GM19238 (cell line): ENCODE results near the gene CORO7.

Experiments
- DNase-seq: peaks from one replicate; pipeline ENCODE4 v3.0.0; 2011; ENCODE audit warnings: low spot score; ENCODE audit not compliant: insufficient read length

The CORO7 gene

GRCh38 chr16:4323071-4323844 is 93.1 kb downstream of the CORO7 start:
- DNase-seq = no peak

GRCh38 chr16:4322121-4323052 is 94.0 kb downstream of the CORO7 start:
- no peak for DNase-seq

DNA sequence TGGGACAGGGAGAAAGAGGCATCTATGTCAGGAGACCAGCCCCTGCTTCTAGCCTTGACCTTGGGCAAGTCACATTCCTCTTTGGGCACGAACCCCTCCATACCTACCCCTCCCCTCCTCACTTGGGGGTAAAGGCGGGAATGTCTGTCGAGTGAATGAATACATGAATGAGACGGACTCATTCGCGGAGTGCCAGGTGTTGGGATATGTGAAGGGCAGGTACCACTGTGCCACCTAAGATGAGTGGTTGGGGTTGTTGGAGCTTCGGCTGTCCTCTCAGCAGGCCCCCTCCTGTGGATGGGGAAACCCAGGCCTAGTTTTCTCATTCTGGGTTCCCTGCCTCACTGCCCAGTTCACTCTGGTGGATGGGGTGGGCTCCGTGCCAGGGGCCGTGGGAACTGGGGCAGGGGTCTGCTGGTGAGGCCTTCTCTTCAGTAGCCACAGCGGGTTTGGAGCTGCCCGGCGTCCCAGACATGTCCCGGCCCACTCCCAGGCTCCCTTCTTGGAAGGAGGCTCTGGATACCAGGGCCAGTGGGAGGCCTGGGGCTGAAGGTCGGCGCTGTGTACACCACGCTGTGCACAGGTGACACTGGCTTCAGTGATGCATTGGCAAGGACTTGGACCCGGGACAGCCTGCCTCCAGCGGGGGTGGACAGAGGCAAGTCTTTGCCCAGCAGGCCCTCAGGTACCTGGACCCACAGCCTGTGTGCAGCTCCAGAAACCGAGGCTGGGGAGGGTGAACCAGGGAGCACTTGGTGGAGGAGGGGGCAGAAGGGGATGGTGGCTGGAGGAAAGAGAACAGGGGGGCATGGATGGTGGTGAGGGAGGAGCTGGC is 94.9 kb downstream of the CORO7 start:
- no peak for DNase-seq

DNA sequence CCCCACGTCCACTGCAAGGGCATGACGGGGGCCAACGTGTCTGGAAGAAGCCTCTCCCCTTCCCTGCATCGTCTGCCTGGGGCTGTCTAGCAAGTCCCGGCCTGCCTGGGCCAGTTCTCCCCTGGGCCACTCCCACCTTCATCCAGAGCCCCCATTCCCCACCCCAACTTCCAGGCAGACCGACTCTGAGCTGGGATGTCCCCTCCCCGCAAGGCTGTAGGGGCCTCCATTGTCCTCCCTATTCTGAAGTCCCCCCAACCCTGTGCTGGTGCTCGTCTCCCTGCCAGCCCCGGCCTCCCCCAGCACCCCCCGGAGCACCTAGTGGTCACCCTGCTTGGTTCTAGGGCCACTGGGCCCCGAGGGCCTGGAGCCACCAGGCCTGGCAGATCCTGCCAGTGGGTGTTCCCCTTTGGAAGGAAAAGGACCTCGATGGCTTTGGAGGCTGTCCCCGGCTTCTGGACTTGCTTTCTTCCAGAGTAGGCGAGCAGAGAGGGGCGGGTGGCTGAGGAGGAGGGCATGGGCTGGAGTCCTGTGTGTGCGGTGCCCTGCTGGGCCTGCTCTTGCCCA is 95.7 kb downstream of the CORO7 start:
- no peak for DNase-seq

- DNase-seq = no peak
Measured at GRCh38 chr16:4319454-4320421, 96.7 kb downstream of the CORO7 start.

DNA sequence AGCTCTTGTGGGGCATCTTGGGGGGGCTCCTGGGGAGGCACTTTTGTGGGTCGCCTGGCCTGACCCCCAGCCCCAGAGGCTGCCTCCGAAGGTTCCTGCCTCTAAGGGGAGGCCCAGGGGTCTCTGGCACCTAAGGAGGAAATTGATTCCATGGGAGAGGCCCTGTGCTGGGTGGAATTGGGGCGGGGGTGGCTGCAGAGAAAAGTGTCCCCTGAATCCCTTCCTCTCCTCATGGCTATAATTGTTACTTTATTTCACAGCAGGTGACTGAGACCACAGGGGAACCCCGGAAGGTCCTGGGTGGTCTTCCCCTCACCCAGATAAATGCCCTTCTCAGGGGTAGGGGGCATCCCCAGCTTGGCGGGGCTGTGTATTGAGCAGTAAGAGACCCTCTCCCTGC is 97.4 kb downstream of the CORO7 start:
- DNase-seq = no peak

DNA sequence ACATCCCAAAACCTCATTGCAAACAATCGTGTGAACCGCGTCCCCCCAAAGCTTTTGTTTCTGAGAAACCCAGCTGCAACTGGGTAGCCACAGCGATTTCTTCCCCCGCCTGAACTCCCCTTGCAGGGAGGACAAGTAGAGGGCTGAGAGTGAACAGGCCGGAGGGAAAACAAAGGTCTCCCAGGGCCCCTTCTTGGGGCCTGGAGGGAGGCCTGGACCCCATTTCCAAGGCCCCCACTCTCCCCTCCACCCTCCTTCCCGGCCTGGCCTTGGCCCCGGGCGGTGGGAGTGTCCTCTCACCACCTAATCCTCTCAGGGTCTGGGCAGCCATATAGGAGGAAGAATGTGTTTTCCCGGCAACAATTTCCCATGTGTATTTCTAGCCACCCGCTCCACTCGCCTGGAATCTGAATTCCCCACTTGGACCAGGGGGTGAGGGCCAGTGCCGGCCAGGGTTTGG is 97.9 kb downstream of the CORO7 start:
- no peak for DNase-seq

GRCh38 chr16:4317532-4318450 is 98.6 kb downstream of the CORO7 start:
- DNase-seq = no peak

- no peak for DNase-seq
Measured at GRCh38 chr16:4316864-4317531, 99.4 kb downstream of the CORO7 start.

DNA sequence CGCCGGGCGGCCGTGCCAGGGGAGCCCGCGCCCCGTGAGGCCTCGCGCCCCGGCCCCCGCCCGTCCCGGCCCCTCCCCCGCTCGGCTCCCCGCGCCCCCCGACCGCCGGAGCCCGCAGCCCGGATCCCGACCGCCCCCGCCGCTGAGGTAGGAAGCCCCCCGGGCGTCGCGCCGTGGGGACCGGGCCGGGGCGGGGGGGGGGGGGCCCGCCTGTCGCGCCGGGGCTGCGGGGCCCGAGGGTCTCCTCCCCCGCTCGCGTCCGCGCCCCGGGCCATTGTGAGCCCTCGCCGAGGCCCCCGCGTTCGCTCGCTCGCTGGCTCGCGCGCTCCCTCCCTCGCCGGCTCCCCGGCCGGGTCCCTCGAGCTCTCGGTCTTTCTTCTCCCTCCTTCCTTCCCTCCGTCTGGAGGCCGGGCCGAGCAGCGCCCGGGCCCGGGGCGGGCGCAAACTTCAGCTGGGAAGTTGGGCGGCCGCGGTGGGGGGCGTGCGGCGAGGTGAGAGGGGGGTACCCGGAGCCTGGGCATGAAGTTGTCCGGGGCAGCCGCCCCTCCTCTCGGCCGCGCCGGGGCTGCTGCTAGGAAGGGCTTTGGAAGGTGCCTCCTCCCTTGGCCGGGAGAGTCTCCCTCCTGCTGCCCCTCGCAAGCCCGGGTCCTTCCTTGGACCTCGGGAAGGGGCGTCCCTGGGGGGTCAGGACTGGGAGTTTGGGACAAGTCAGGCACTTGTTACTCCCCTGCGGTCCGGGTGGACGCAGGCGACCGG is 100.1 kb downstream of the CORO7 start:
- DNase-seq = no peak

DNA sequence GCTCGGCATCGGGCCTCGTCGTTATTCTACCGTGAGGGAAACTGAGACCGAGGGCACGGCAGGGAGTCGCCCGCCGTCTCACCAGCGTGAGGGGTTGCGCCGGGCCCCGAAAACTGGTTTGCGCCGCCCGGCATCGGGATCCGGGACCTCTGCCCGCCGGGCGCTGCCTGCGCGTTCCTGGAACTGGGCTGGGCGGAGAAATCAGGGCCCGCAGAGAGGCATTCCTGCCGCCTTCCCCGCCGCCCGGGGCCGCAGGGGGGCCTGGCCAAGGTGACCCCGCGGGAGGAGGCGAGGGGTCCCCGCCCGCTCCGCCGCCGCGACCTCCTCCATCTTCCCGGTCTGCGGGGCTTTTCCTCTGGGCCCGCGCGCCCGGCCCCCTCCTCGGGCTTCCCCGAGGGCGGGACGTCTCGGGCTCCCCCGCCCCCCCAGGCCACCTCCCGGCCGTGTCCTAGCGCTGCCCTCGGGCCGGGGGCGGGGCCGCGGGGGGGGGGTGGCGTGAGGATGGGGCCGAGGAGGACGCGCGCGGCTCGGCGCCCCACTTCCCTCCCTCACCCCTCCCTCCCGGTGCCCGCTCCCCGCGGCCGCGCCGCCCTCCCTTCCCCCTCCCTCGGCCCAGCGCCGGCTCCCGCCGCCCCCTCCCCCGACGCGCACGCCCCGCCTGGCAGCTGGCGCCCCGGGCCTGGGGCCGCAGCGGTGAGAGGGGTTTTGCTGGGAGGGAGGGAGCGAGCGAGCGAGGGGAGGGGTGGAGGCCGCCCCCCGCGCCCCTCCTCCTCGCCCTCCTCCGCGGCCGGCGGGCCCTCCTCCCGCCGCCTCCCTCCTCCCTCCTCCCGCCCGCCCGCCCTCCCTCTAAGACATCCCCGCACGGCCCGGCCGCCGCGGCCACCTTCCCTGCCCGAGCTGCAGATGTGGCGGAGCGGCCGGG is 100.9 kb downstream of the CORO7 start, which contains the start of gene GLIS2:
Gene GLIS2 (plus strand): TSS at position 882 of the 922 bp plus-strand sequence. CDS start 16,214 bp downstream, outside the sequence.
- no peak for DNase-seq

DNA sequence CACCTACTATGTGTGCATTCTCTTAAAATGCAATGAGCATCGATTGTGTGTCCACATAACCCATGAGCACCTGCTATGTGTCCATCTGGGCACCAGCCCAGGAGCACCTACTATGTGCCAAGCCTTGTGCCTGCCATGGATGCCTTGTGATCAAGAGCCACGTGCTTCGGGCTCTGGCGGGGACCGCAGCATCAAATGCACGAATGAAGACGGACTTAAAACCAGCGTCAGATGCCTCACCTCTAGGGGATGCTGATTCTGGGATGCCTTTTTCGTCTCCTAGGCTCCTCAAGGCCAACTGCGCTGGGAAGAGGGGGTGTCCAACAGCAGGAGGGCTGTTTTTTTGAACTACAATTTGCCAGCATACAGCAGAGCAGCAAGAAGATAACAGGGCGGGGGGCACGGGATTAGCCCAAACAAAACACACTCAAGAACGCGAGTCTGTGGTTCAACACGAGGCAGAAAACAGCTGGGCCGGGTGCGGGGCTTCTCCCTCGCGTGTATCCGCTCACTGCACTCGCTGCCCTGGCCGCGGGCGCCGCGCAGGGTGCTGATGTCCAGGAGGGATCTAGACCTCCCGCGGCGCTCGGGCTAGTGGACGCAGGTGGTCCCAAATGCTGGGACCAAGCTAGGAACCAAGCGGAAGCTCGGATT is 101.7 kb downstream of the CORO7 start:
- no peak for DNase-seq

- DNase-seq = peak; percentile 85
Measured at GRCh38 chr16:4313563-4314531, 102.5 kb downstream of the CORO7 start.

- DNase-seq = no peak
Measured at GRCh38 chr16:4309833-4310266, 106.5 kb downstream of the CORO7 start.
